Panc1 (cell line): ENCODE data around the gene NCAM1. TPM values are rescaled to one million over a fixed set of nuclear protein-coding genes. Genes with fewer than 3 reads are reported as not detected.
A peak's percentile ranks its signal among the peaks of the same experiment; 100 is the strongest.

ENCODE experiments used
- ATAC-seq: fragments of 200-7000 bp; cut with Tn5 transposase; 2 replicates; pipeline ENCODE4 v1.9.1; 2020; ENCODE audit warnings: mild to moderate bottlenecking, moderate library complexity
- BruUV-seq: library from RNA; stranded (reverse); fragments of 400-500 nt; replicated peaks from 2 replicates; lab custom pipeline; 2021; lab: Mats Ljungman, UMichigan
- CTCF ChIA-PET: fragments of 300-600 bp; sonication (Branson Sonifier 250); formaldehyde crosslinking; loops from one replicate; lab custom pipeline; 2022; ENCODE audit warnings: antibody characterized with exemption; lab: Charles Lee
- POLR2A ChIA-PET: fragments of 300-600 bp; sonication (Branson Sonifier 250); formaldehyde crosslinking; loops from one replicate; lab custom pipeline; 2022; ENCODE audit warnings: antibody characterized with exemption; lab: Charles Lee
- DNase-seq: peaks from one replicate; pipeline ENCODE4 v3.0.0-alpha.2; 2010; ENCODE audit warnings: low read depth, low spot score
- H3K27ac ChIP-seq: 2 replicates; pipeline ENCODE4 v1.5.1; 2011; ENCODE audit warnings: mild to moderate bottlenecking, low read length, inconsistent platforms
- H3K27me3 ChIP-seq: fragments of 200-500 bp; sonication (Bioruptor generic); 2 replicates; pipeline ENCODE4 v1.6.0; 2014; ENCODE audit warnings: low read length, inconsistent platforms; ENCODE audit not compliant: control insufficient read depth, insufficient read depth
- H3K36me3 ChIP-seq: fragments of 200-500 bp; sonication (Bioruptor generic); 2 replicates; pipeline ENCODE4 v1.5.1; 2014; ENCODE audit warnings: inconsistent platforms, mild to moderate bottlenecking, low read length, moderate library complexity; ENCODE audit not compliant: control insufficient read depth, insufficient read depth
- H3K4me1 ChIP-seq: 2 replicates; pipeline ENCODE4 v1.5.1; 2011; ENCODE audit warnings: inconsistent platforms, mild to moderate bottlenecking, low read length, moderate library complexity; ENCODE audit not compliant: control insufficient read depth, insufficient read depth
- H3K4me3 ChIP-seq, 2 experiments: 2 replicates each; pipeline ENCODE4 v1.5.1; 2011 to 2012; ENCODE audit warnings: low read depth in 2 of 2, low read length in 2 of 2, mild to moderate bottlenecking in 2 of 2, inconsistent platforms in 1 of 2, moderate library complexity in 1 of 2
- H3K9me3 ChIP-seq: fragments of 200-500 bp; sonication (Bioruptor generic); 2 replicates; pipeline ENCODE4 v1.5.1; 2014; ENCODE audit warnings: low read depth, mild to moderate bottlenecking, inconsistent platforms, low read length, moderate library complexity; ENCODE audit not compliant: control insufficient read depth, insufficient read depth
- CTCF ChIP-seq: fragments of 450-650 bp; IDR thresholded peaks from 2 replicates; pipeline ENCODE4 v1.5.1; 2017; ENCODE audit warnings: mild to moderate bottlenecking
- POLR2AphosphoS5 ChIP-seq: IDR thresholded peaks from 2 replicates; pipeline ENCODE4 v1.6.1; 2012; ENCODE audit warnings: mild to moderate bottlenecking, low read depth, low read length, moderate library complexity
- SIN3A ChIP-seq: IDR thresholded peaks from 2 replicates; pipeline ENCODE4 v1.6.1; 2012; ENCODE audit warnings: low read depth, mild to moderate bottlenecking, low read length, moderate library complexity, borderline replicate concordance; ENCODE audit not compliant: insufficient read depth
- TCF7L2 ChIP-seq: IDR thresholded peaks from 2 replicates; pipeline ENCODE4 v1.6.1; 2011; ENCODE audit warnings: mild to moderate bottlenecking, low read depth, low read length, inconsistent platforms
- in situ Hi-C: cut with HindIII; loops from 2 replicates; pipeline ENCODE4 v1.10.0; 2016; ENCODE audit warnings: low sequenced_read_pairs, low pct_unique_long_range_greater_than_20kb
- intact Hi-C: fragments of 100-400 bp; cut with micrococcal nuclease; formaldehyde crosslinking; loops from one replicate; pipeline ENCODE4 v1.10.0; 2022; ENCODE audit not compliant: unreplicated experiment
- total RNA-seq: library from RNA; stranded (reverse); gene quantifications from one replicate; pipeline ENCODE4 v1.2.1, GENCODE V29; 2021; ENCODE audit not compliant: unreplicated experiment
- TF ChIP-seq, protein P1 (sequence below), 2 experiments: IDR thresholded peaks; 2 replicates each; pipeline ENCODE4 v1.6.1; 2011 to 2012; ENCODE audit warnings: low read depth in 2 of 2, control low read depth in 1 of 2, low read length in 1 of 2, mild to moderate bottlenecking in 1 of 2, moderate library complexity in 1 of 2; ENCODE audit not compliant: insufficient read depth in 1 of 2

The NCAM1 gene
- total RNA-seq, 1 experiment from 2014 or later: 0.18 TPM

DNA sequence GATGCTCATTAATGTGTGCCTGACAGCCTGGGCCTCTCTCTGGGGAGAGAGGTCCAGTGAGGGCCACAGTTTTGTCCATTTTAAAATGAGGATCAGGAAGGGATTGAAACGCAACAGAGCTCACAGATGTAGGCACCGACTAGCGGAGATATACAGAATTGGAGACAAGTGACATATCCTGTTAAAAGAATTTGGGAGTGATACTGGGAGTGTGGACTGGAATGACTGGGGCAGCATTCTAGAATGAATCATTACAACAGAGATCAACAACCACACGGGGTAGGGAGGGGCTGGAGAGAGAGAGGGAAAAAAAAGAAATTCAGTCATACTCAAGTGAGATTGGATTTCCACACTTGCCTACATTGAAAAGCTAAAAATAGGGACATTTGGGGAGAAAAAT, 2.5 kb upstream of the NCAM1 start:
- in situ Hi-C loops (no loop called here), intact Hi-C loops (no loop called here)
- no peaks in the 10 kb centered on the region; the same call in 1 of the 2 replicates for H3K36me3 ChIP-seq
- CTCF ChIA-PET: no interaction called here
- no peak overlapping the region for H3K27ac ChIP-seq
- ATAC-seq (no peak), DNase-seq (no peak)
- H3K27me3 ChIP-seq: peaks cover 29% of the 10 kb centered on the region
- peak; percentile 17; the same call in 1 of the 2 replicates for TF ChIP-seq CTCF
- no peak for TF ChIP-seq TCF7L2
- TF ChIP-seq, protein P1, sequence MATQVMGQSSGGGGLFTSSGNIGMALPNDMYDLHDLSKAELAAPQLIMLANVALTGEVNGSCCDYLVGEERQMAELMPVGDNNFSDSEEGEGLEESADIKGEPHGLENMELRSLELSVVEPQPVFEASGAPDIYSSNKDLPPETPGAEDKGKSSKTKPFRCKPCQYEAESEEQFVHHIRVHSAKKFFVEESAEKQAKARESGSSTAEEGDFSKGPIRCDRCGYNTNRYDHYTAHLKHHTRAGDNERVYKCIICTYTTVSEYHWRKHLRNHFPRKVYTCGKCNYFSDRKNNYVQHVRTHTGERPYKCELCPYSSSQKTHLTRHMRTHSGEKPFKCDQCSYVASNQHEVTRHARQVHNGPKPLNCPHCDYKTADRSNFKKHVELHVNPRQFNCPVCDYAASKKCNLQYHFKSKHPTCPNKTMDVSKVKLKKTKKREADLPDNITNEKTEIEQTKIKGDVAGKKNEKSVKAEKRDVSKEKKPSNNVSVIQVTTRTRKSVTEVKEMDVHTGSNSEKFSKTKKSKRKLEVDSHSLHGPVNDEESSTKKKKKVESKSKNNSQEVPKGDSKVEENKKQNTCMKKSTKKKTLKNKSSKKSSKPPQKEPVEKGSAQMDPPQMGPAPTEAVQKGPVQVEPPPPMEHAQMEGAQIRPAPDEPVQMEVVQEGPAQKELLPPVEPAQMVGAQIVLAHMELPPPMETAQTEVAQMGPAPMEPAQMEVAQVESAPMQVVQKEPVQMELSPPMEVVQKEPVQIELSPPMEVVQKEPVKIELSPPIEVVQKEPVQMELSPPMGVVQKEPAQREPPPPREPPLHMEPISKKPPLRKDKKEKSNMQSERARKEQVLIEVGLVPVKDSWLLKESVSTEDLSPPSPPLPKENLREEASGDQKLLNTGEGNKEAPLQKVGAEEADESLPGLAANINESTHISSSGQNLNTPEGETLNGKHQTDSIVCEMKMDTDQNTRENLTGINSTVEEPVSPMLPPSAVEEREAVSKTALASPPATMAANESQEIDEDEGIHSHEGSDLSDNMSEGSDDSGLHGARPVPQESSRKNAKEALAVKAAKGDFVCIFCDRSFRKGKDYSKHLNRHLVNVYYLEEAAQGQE (IDR thresholded peaks at IDR 0.05; ENCODE audit: insufficient read depth in 1 of 2, low read depth in 2 of 2, low read length in 1 of 2): no peak
- no peak for TF ChIP-seq SIN3A
- TF ChIP-seq POLR2AphosphoS5: no peak
- POLR2A ChIA-PET: no interaction called here
- H3K9me3 ChIP-seq: no peaks in the 10 kb centered on the region
- no TSS peak for BruUV-seq
- no peak overlapping the region for H3K4me3 ChIP-seq
- peaks cover 4% of the 10 kb centered on the region; the same call in 1 of the 2 replicates for H3K4me1 ChIP-seq

DNA sequence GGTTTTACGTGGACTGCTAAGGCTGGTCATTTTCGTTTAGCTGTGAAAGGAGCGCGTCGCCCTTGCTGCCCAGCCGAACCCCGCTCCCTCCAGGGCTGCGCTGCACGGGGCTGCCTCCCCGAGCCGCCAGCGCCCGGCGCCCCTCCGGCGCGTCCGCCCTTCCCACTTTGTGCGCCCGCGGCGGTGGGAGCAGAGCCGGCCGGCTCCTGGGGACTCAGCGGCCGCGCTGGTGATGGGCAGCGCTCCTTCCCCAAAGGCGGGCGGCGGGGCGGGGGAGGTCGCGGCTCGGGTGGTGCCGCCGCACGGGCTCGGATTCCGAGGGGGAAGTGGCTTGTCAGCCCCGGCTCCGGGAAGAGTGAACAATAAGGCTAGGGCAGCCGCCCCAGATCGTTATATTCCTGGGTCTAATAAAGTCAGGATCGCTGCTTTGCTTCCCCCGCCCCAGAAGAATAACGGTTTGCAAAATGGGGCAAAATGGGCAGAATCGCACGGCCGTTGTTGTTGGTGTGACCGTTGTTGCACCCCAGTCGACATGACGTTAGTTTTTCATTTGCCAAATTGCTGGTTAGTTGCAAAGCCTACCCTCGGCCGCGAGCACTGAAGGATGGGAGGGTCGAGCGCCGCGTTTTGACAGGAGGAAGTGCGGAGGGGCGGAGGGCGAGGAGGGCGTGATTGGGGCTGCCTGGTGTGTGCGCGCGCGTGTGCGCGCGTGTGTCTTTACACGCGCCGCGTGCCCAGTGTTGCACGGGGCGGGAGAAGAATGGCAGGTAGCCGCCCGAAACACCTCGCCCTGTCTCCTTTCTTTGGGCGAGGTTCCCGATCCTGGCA, 745 bp downstream of the NCAM1 start:
- TF ChIP-seq SIN3A: no peak
- no peak for TF ChIP-seq POLR2AphosphoS5
- no peak for TF ChIP-seq TCF7L2
- TF ChIP-seq, protein P1 (IDR thresholded peaks at IDR 0.05; ENCODE audit: insufficient read depth in 1 of 2, low read depth in 2 of 2, low read length in 1 of 2): no peak
- no peak for TF ChIP-seq CTCF
- intact Hi-C loops: no loop called here
- no peaks in the 10 kb centered on the region; the same call in 1 of the 2 replicates for H3K36me3 ChIP-seq
- no TSS peak for BruUV-seq
- ATAC-seq: peak; percentile 64
- in situ Hi-C loops: no loop called here
- peak overlapping the region; percentile 45 to 50 for H3K4me3 ChIP-seq
- no peak for DNase-seq
- ChIA-PET CTCF (no interaction called here), POLR2A (no interaction called here)
- H3K27me3 ChIP-seq: peaks cover 39% of the 10 kb centered on the region
- H3K9me3 ChIP-seq: no peaks in the 10 kb centered on the region
- H3K27ac ChIP-seq: no peak overlapping the region
- peaks cover 4% of the 10 kb centered on the region; the same call in 1 of the 2 replicates for H3K4me1 ChIP-seq
